HUES48 (cell line): Measurements from ENCODE around the gene SLC38A2.

Experiments used
- H3K27ac ChIP-seq: one replicate; pipeline ENCODE4 v1.7.0; 2013; ENCODE audit warnings: low read depth, low read length, inconsistent platforms
- H3K27me3 ChIP-seq: 2 replicates; pipeline ENCODE4 v1.6.1; 2013; ENCODE audit warnings: mild to moderate bottlenecking, low read length; ENCODE audit not compliant: control insufficient read depth, insufficient read depth
- H3K36me3 ChIP-seq: 2 replicates; pipeline ENCODE4 v1.6.1; 2013; ENCODE audit warnings: low read length; ENCODE audit not compliant: control insufficient read depth, insufficient read depth
- H3K4me1 ChIP-seq: 2 replicates; pipeline ENCODE4 v1.6.1; 2013; ENCODE audit warnings: mild to moderate bottlenecking, low read length; ENCODE audit not compliant: control insufficient read depth, insufficient read depth
- H3K4me3 ChIP-seq: 2 replicates; pipeline ENCODE4 v1.5.1; 2013; ENCODE audit warnings: mild to moderate bottlenecking, low read depth, low read length
- H3K9ac ChIP-seq: 2 replicates; pipeline ENCODE4 v1.6.1; 2013; ENCODE audit warnings: mild to moderate bottlenecking, low read depth, low read length, moderate library complexity
- H3K9me3 ChIP-seq: 2 replicates; pipeline ENCODE4 v1.6.1; 2013; ENCODE audit warnings: low read length; ENCODE audit not compliant: control insufficient read depth, insufficient read depth

SLC38A2 gene

GRCh38 chr12:46360370-46360769, 12.2 kb downstream of the SLC38A2 start:
- Histone ChIP-seq H3K36me3 (peaks cover 71% of the 10 kb centered on the region), H3K27ac (no peak overlapping the region), H3K9me3 (no peaks in the 10 kb centered on the region)

GRCh38 chr12:46359667-46360280, 12.8 kb downstream of the SLC38A2 start:
- H3K27ac ChIP-seq: no peak overlapping the region
- H3K4me3 ChIP-seq: no peak overlapping the region
- no peak overlapping the region for H3K9ac ChIP-seq
- H3K4me1 ChIP-seq: 0 out of 2 replicates have a peak, but pooled peaks cover 4% of the 10 kb centered on the region
- H3K36me3 ChIP-seq: peaks cover 65% of the 10 kb centered on the region
- H3K27me3 ChIP-seq: no peaks in the 10 kb centered on the region
- no peaks in the 10 kb centered on the region for H3K9me3 ChIP-seq

More at GRCh38 chr12:46360370-46360769, 12.2 kb downstream of the SLC38A2 start:
- H3K27me3 ChIP-seq: no peaks in the 10 kb centered on the region
- 0 out of 2 replicates have a peak, but pooled peaks cover 4% of the 10 kb centered on the region for H3K4me1 ChIP-seq
- H3K9ac ChIP-seq: no peak overlapping the region
- no peak overlapping the region for H3K4me3 ChIP-seq

- no peaks in the 10 kb centered on the region for H3K9me3 ChIP-seq
- H3K36me3 ChIP-seq: peaks cover 57% of the 10 kb centered on the region
- H3K27me3 ChIP-seq: no peaks in the 10 kb centered on the region
- no peak overlapping the region for H3K4me3 ChIP-seq
- no peak overlapping the region for H3K27ac ChIP-seq
- H3K4me1 ChIP-seq: 0 out of 2 replicates have a peak, but pooled peaks cover 4% of the 10 kb centered on the region
- H3K9ac ChIP-seq: no peak overlapping the region
Measured at GRCh38 chr12:46358791-46359666, 13.5 kb downstream of the SLC38A2 start.

GRCh38 chr12:46358325-46358700, 14.3 kb downstream of the SLC38A2 start:
- H3K36me3 ChIP-seq: peaks cover 50% of the 10 kb centered on the region
- H3K27me3 ChIP-seq: no peaks in the 10 kb centered on the region
- H3K4me1 ChIP-seq: 0 out of 2 replicates have a peak, but pooled peaks cover 4% of the 10 kb centered on the region
- no peak overlapping the region for H3K9ac ChIP-seq
- no peaks in the 10 kb centered on the region for H3K9me3 ChIP-seq
- no peak overlapping the region for H3K27ac ChIP-seq
- no peak overlapping the region for H3K4me3 ChIP-seq

- H3K27ac ChIP-seq: peak overlapping the region; percentile 51
- 0 out of 2 replicates have a peak, but pooled peaks cover 4% of the 10 kb centered on the region for H3K4me1 ChIP-seq
- peaks cover 44% of the 10 kb centered on the region for H3K36me3 ChIP-seq
- no peak overlapping the region for H3K9ac ChIP-seq
- no peaks in the 10 kb centered on the region for H3K9me3 ChIP-seq
- no peaks in the 10 kb centered on the region for H3K27me3 ChIP-seq
- H3K4me3 ChIP-seq: no peak overlapping the region
Measured at GRCh38 chr12:46357438-46358324, 14.9 kb downstream of the SLC38A2 start.

- 0 out of 2 replicates have a peak, but pooled peaks cover 4% of the 10 kb centered on the region for H3K4me1 ChIP-seq
- H3K9me3 ChIP-seq: no peaks in the 10 kb centered on the region
- H3K4me3 ChIP-seq: no peak overlapping the region
- no peaks in the 10 kb centered on the region for H3K27me3 ChIP-seq
- H3K9ac ChIP-seq: no peak overlapping the region
- H3K36me3 ChIP-seq: peaks cover 35% of the 10 kb centered on the region
- peak overlapping the region; percentile 51 for H3K27ac ChIP-seq
Measured at GRCh38 chr12:46356655-46357437, 15.7 kb downstream of the SLC38A2 start.

- 0 out of 2 replicates have a peak, but pooled peaks cover 4% of the 10 kb centered on the region for H3K4me1 ChIP-seq
- peaks cover 15% of the 10 kb centered on the region for H3K36me3 ChIP-seq
- no peak overlapping the region for H3K27ac ChIP-seq
- no peak overlapping the region for H3K9ac ChIP-seq
- no peaks in the 10 kb centered on the region for H3K27me3 ChIP-seq
- H3K4me3 ChIP-seq: no peak overlapping the region
- no peaks in the 10 kb centered on the region for H3K9me3 ChIP-seq
Measured at GRCh38 chr12:46354802-46355199, 17.8 kb downstream of the SLC38A2 start.

GRCh38 chr12:46354111-46354801, 18.3 kb downstream of the SLC38A2 start:
- H3K9me3 ChIP-seq: no peaks in the 10 kb centered on the region
- H3K27me3 ChIP-seq: no peaks in the 10 kb centered on the region

GRCh38 chr12:46351886-46352650, 20.5 kb downstream of the SLC38A2 start:
- Histone ChIP-seq H3K4me3 (no peak overlapping the region), H3K27ac (no peak overlapping the region), H3K27me3 (no peaks in the 10 kb centered on the region), H3K9me3 (no peaks in the 10 kb centered on the region), H3K4me1 (no peaks in the 10 kb centered on the region), H3K36me3 (no peaks in the 10 kb centered on the region), H3K9ac (no peak overlapping the region)

More at GRCh38 chr12:46354111-46354801, 18.3 kb downstream of the SLC38A2 start:
- H3K36me3 ChIP-seq: peaks cover 10% of the 10 kb centered on the region
- H3K4me1 ChIP-seq: 0 out of 2 replicates have a peak, but pooled peaks cover 2% of the 10 kb centered on the region
- H3K27ac ChIP-seq: no peak overlapping the region
- no peak overlapping the region for H3K9ac ChIP-seq
- no peak overlapping the region for H3K4me3 ChIP-seq
